OCI-LY1 (cell line): ENCODE measurements around the gene LRRC63.

Experiments
- EZH2 ChIP-seq: fragments of 200-600 bp; sonication (generic), shearing (Covaris generic); IDR thresholded peaks from 2 replicates; pipeline ENCODE4 v1.8.0; 2017; ENCODE audit warnings: borderline replicate concordance, mixed run types, mild to moderate bottlenecking, antibody characterized with exemption, low read length, moderate library complexity, mixed read lengths
- TF ChIP-seq, protein P1 (sequence below): fragments of 200-600 bp; sonication (generic), shearing (Covaris generic); IDR thresholded peaks from 2 replicates; pipeline ENCODE4 v1.5.1; 2017; ENCODE audit warnings: mild to moderate bottlenecking, antibody characterized with exemption, low read length, moderate library complexity, mixed read lengths

DNA sequence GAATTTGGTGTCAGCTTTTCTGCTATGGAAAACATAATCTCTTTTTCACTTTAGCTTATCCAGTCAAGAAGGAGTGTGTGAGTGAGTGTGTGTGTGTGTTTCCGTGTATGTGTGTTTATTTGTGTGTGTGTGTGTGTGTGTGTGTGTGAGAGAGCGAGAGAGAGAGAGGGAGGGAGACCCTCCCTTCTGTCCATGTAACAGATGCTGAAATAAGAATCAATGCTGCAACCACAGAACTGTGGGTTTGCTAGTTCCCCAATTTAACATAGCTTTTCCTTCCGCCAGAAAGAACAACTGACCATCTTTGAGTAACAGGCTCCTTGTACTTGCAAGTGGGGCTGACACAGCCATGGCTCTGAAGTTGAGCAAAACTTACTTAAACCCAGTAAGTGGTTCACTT lies 35.0 kb upstream of the LRRC63 start:
- TF ChIP-seq, protein P1, sequence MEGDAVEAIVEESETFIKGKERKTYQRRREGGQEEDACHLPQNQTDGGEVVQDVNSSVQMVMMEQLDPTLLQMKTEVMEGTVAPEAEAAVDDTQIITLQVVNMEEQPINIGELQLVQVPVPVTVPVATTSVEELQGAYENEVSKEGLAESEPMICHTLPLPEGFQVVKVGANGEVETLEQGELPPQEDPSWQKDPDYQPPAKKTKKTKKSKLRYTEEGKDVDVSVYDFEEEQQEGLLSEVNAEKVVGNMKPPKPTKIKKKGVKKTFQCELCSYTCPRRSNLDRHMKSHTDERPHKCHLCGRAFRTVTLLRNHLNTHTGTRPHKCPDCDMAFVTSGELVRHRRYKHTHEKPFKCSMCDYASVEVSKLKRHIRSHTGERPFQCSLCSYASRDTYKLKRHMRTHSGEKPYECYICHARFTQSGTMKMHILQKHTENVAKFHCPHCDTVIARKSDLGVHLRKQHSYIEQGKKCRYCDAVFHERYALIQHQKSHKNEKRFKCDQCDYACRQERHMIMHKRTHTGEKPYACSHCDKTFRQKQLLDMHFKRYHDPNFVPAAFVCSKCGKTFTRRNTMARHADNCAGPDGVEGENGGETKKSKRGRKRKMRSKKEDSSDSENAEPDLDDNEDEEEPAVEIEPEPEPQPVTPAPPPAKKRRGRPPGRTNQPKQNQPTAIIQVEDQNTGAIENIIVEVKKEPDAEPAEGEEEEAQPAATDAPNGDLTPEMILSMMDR = no peak
- TF ChIP-seq EZH2 = no peak
